NCI-H510A (cell line): ENCODE data around the gene OR6K3.

Experiments used
- DNase-seq: peaks from one replicate; lab custom pipeline; 2025; lab: John Stamatoyannopoulos, UW

OR6K3 gene

DNA sequence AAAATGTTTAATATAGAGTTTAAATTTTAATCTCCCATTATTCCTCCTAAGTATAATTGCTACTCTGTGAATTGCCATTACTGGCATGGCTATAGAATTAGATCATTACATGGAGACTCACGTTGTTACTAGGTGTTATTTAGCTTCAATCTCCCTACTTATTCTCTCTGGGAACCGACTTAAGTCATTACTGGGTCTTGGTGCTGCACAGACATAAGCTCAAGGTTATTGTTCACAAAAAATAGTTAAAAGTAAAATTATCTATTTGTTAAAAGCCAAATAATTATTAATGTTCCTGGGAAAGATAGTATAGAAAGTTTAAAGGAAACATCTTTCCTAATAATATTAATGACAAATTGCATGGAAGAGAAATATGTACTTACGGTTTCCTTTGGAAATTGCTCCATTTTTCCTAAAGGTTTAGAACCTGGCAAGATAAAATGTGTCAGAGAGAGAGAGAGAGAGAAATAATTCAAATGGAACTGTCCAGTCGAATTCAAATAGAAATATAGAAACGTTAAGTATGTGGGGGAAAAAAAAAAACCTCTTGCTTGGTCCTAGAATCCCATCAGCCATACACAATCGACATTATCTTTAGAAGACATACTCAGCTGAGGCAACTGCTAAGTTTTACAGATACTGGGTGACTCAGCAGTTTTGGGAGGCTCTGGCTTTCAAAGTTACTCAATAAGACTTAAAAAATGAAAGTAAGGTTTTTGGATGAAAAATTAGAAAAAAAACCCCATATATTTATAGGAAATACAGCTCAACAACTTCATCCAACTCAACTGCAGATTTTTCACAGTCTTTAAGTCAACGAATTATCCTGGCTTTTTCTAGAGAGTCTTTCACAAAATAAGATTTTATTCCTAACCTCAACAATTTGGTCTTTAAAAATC lies 34.2 kb downstream of the OR6K3 start, which contains the start of gene SPTA1:
SPTA1 (minus strand) TSS at position 605 of the 899 bp plus-strand sequence; CDS start at position 407, 198 bp downstream.
- DNase-seq: no peak

DNA sequence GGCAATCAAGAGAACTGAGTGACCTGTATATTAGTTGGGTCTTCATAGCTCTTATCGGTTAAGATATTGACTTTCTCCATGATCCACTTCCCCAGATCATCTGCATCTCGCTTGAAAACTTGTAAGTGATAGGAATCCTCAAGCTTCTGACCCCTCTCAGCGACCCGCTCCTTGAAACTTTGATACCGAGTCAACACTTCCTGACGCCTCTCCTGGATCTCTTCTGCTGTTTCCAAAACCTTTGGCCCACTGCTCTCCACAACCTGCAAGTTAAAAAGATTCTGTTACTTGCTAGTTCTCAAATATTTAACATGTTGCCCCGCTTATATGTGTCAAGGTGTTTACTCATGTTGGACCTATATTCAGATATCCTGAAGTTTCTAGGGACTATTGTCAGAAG lies 35.4 kb downstream of the OR6K3 start:
- DNase-seq: no peak

DNA sequence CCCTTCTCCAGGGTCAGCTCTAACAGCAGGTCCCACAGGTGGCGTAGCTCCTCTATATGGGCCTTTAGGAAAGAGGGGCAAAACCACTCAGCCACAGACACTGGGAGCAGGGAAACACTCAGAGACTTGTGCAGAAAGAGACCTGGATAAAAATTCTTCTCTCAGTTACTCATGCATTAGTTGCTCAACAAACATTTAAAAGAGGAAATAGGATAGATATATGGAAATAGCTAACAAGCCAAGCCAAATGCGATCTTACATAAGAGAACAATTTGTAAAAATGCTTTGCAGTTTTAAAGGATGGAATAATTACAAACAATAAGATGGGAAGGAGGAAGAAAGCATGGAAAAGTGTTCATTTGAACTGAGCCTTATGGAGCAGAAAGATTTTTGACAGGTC lies 38.9 kb downstream of the OR6K3 start:
- no peak for DNase-seq

DNA sequence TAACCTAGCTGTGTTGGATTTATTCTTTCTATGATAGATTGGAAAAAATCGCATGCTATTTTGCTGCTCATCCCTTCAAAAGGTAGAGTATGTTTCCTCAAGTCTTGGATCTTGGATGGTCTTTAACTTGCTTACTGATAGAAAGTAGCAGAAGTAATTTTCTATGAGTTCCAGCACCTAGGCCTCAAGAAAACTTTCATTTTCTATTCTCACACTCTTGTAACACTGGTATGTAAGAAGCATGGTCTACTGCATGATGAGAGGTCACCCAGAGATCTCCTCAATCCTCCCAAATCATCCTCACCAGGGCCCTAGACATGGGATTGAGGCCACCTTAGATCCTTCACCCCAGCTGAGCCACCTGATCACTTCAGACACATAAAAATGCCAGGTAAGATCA lies 41.2 kb downstream of the OR6K3 start:
- DNase-seq: no peak

DNA sequence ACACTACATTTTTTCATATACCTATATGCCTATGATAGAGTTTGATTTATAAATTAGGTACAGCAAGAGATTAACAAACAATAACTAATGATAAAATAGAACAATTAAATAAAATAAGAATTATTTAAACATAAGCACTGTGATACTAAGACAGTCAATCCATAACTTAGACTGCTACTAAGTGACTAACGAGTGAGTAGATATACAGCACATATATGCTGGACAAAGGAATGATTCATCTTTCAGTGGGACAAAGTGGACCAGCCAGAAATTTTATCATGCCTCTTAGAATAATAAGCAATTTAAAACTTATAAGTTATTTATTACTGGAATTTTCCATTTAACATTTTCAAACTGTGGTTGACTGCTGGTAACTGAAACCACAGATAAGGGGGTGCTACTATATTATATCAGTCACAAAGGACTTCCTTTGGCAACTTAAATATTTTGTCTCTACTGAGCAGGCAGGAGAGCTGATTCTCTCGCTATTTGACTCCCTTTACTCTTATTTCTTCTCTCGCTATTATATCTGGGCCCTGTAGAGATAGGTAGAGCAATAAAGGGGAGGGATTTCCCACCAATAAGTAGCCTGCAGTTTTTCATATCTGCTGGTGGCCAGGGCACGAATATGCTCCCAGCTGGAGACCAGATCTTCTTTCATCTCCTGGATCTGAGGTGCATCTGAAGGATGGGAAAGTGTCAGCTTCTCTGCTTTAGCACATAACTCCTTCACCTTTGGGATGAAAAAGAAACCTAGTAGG lies 44.8 kb downstream of the OR6K3 start:
- DNase-seq: no peak

DNA sequence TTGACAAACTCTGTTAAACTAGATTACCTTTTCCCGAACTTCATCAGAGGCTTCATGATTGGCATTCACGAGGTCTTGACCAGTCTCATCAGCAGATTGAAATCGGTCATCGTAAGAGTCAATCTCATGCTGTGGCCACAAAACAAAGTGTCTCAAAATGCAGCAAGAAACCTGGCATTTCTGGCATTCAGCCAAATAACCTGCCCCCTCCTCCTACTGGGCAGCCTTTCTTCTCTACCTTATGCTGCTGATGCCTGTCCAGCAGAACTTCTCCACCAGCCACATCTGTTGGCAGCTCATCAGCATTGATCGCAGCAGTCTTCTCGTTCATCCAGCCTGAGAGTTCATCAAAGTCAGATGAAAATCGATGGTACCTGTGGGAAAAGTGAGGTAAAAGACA lies 46.2 kb downstream of the OR6K3 start:
- no peak for DNase-seq
